ENCODE measurements around the gene FAIM. TPM values are rescaled to one million over a fixed set of nuclear protein-coding genes. Genes with fewer than 3 reads are reported as not detected.

The FAIM gene
- total and polyA plus RNA-seq, 2 donors (not counting 3 experiments of a cell fraction or from before 2014, with no cell fraction given) = 2.3 to 11.9 TPM

DNA sequence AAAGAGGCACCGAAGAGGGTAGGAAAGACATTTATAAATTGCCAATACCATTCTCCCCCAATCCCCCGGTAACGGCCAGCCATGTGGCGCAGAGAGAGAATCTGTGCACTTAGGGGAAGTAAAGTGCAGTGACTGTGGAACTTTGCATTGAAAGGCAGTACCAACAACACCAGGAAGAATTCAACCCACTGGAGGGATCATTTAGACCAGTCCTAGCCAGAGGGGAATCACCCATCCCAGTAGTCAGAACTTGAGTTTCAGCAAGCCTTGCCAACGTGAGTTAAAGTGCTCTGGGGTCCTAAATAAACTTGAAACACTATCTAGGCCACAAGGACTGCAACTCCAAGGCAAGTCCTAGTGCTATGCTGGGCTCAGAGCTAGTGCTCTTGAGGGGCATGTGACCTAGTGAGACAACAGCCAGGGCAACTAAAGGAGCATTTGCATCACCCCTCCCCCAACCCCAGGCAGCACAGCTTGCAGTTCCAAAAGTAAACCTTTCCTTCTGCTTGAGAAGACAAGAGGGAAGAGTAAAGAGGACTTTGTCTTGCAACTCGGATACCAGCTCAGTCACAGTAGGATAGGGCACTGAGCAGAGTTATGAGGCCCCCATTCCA is 29.5 kb upstream of the FAIM start:
- no peaks in the 10 kb centered on the region for H4K20me1 ChIP-seq (replicated peaks; ENCODE audit: control insufficient read depth, extremely low read depth, insufficient read depth, low read length)
- no peak overlapping the region for H3K4me2 ChIP-seq (ENCODE audit: insufficient read depth, low read length)
- FAIRE-seq = no peak
- intact Hi-C loops (cut with micrococcal nuclease) = no loop called here
- ChIA-PET CTCF (interaction anchor here (1.1 to 1.5 kb wide), 2 partner anchors 336 to 344 kb away, joined by 3 to 5 read pairs; no protein-coding TSS in a partner anchor), POLR2A (no interaction called here)
- H3K9ac ChIP-seq (replicated peaks; ENCODE audit: extremely low read depth, insufficient read depth, low read length) = no peak overlapping the region
- no peak overlapping the region for H3K4me3 ChIP-seq (replicated peaks in 1 of 3; ENCODE audit: insufficient read depth in 1 of 3, low read depth in 1 of 3, low read length in 3 of 3)
- H3K9me1 ChIP-seq (replicated peaks; ENCODE audit: control insufficient read depth, extremely low read depth, insufficient read depth, low read length) = no peaks in the 10 kb centered on the region
- H3K27ac ChIP-seq (ENCODE audit: insufficient read depth, low read depth, low read length) = no peak overlapping the region
- DNase-seq (ENCODE audit: low read depth, low spot score) = no peak
- H3K79me2 ChIP-seq (ENCODE audit: control insufficient read depth, insufficient read depth, low read length) = peaks cover 2% of the 10 kb centered on the region
- H3K27me3 ChIP-seq (ENCODE audit: control insufficient read depth in 2 of 2, insufficient read depth in 2 of 2, low read length in 2 of 2) = no peaks in the 10 kb centered on the region
- TF ChIP-seq GATA2 (IDR thresholded peaks at IDR 0.05; ENCODE audit: insufficient read depth, insufficient read length, low read depth, low read length) = no peak
- TF ChIP-seq FOS (IDR thresholded peaks at IDR 0.05; ENCODE audit: borderline replicate concordance, insufficient read depth, low read length) = no peak
- no peak for TF ChIP-seq MAX (IDR thresholded peaks at IDR 0.05; ENCODE audit: insufficient read depth, insufficient read length)
- no peak for TF ChIP-seq EZH2 (IDR thresholded peaks at IDR 0.05; ENCODE audit: borderline replicate concordance, low read depth, low read length, severe bottlenecking)
- no peak overlapping the region for H2AFZ ChIP-seq (ENCODE audit: low read depth, low read length)
- dilution Hi-C loops (cut with MboI; ENCODE audit: extremely low pct_ligation_motif_present, low sequenced_read_pairs) = no loop called here
- no TSS peak for BruUV-seq (replicated peaks)
- H3K9me3 ChIP-seq (replicated peaks; ENCODE audit: control insufficient read depth, insufficient read depth, low read length) = no peaks in the 10 kb centered on the region
- no peaks in the 10 kb centered on the region for H3K36me3 ChIP-seq (ENCODE audit: control insufficient read depth in 2 of 2, extremely low read depth in 1 of 2, insufficient read depth in 2 of 2, low read length in 2 of 2)
- H3K4me1 ChIP-seq (ENCODE audit: control insufficient read depth, extremely low read depth, insufficient read depth, low read length) = no peaks in the 10 kb centered on the region

GRCh38 chr3:138587374-138587773 is 21.2 kb upstream of the FAIM start:
- CTCF ChIA-PET = interaction anchor here (0.8 to 1.6 kb wide), 3 partner anchors 108 to 336 kb away, joined by 6 read pairs; no protein-coding TSS in a partner anchor
- BruUV-seq (replicated peaks) = no TSS peak
- Histone ChIP-seq H3K27ac (ENCODE audit: insufficient read depth, low read depth, low read length) (no peak overlapping the region), H3K9ac (replicated peaks; ENCODE audit: extremely low read depth, insufficient read depth, low read length) (no peak overlapping the region), H4K20me1 (replicated peaks; ENCODE audit: control insufficient read depth, extremely low read depth, insufficient read depth, low read length) (no peaks in the 10 kb centered on the region), H3K79me2 (ENCODE audit: control insufficient read depth, insufficient read depth, low read length) (peaks cover 2% of the 10 kb centered on the region), H3K9me1 (replicated peaks; ENCODE audit: control insufficient read depth, extremely low read depth, insufficient read depth, low read length) (no peaks in the 10 kb centered on the region), H3K27me3 (ENCODE audit: control insufficient read depth in 2 of 2, insufficient read depth in 2 of 2, low read length in 2 of 2) (no peaks in the 10 kb centered on the region), H3K36me3 (ENCODE audit: control insufficient read depth in 2 of 2, extremely low read depth in 1 of 2, insufficient read depth in 2 of 2, low read length in 2 of 2) (no peaks in the 10 kb centered on the region), H3K4me2 (ENCODE audit: insufficient read depth, low read length) (no peak overlapping the region), H3K4me3 (replicated peaks in 1 of 3; ENCODE audit: insufficient read depth in 1 of 3, low read depth in 1 of 3, low read length in 3 of 3) (no peak overlapping the region), H2AFZ (ENCODE audit: low read depth, low read length) (no peak overlapping the region), H3K4me1 (ENCODE audit: control insufficient read depth, extremely low read depth, insufficient read depth, low read length) (no peaks in the 10 kb centered on the region), H3K9me3 (replicated peaks; ENCODE audit: control insufficient read depth, insufficient read depth, low read length) (no peaks in the 10 kb centered on the region)
- intact Hi-C loops (cut with micrococcal nuclease) = no loop called here
- TF ChIP-seq MAX (IDR thresholded peaks at IDR 0.05; ENCODE audit: insufficient read depth, insufficient read length) = no peak
- no peak for TF ChIP-seq POLR2AphosphoS5 (IDR thresholded peaks at IDR 0.05; ENCODE audit: insufficient read depth, low read depth, low read length)
- no peak for TF ChIP-seq POLR2A (IDR thresholded peaks at IDR 0.05; ENCODE audit: low read depth, low read length)
- TF ChIP-seq CTCF (IDR thresholded peaks at IDR 0.05; ENCODE audit: extremely low read depth in 1 of 2, insufficient read depth in 1 of 2, low read depth in 1 of 2, low read length in 2 of 2) = no peak
- no peak for TF ChIP-seq MYC (IDR thresholded peaks at IDR 0.05; ENCODE audit: low read depth, low read length)
- no peak for TF ChIP-seq EZH2 (IDR thresholded peaks at IDR 0.05; ENCODE audit: borderline replicate concordance, low read depth, low read length, severe bottlenecking)
- no peak for TF ChIP-seq GATA2 (IDR thresholded peaks at IDR 0.05; ENCODE audit: insufficient read depth, insufficient read length, low read depth, low read length)
- TF ChIP-seq JUN (IDR thresholded peaks at IDR 0.05; ENCODE audit: borderline replicate concordance, insufficient read depth, insufficient read length, low read depth) = no peak
- TF ChIP-seq FOS (IDR thresholded peaks at IDR 0.05; ENCODE audit: borderline replicate concordance, insufficient read depth, low read length) = no peak
- DNase-seq (ENCODE audit: low read depth, low spot score) (no peak), FAIRE-seq (no peak)
- dilution Hi-C loops (cut with MboI; ENCODE audit: extremely low pct_ligation_motif_present, low sequenced_read_pairs) = no loop called here
- POLR2A ChIA-PET = no interaction called here

Data from endothelial cell of umbilical vein (primary cell).